GM12864 (cell line): ENCODE results near the gene NFIB.

Source experiments
- DNase-seq: peaks from one replicate; pipeline ENCODE4 v3.0.0-alpha.2; 2011; ENCODE audit warnings: low read depth
- H3K4me3 ChIP-seq: 2 replicates; pipeline ENCODE4 v1.5.1; 2011; ENCODE audit warnings: mild to moderate bottlenecking, low read depth, low read length, control low read depth
- CTCF ChIP-seq: IDR thresholded peaks from 2 replicates; pipeline ENCODE4 v1.5.1; 2011; ENCODE audit warnings: low read depth, mild to moderate bottlenecking, moderate library complexity, low read length, control low read depth, inconsistent platforms; ENCODE audit errors: missing control alignments

Gene NFIB

GRCh38 chr9:14345354-14346230 lies 31.7 kb upstream of the NFIB start:
- H3K4me3 ChIP-seq: no peak overlapping the region
- TF ChIP-seq CTCF: no peak
- DNase-seq: no peak

GRCh38 chr9:14344941-14345353 lies 31.0 kb upstream of the NFIB start:
- TF ChIP-seq CTCF: no peak
- no peak overlapping the region for H3K4me3 ChIP-seq
- DNase-seq: no peak

GRCh38 chr9:14344053-14344524 lies 30.1 kb upstream of the NFIB start:
- no peak overlapping the region for H3K4me3 ChIP-seq
- TF ChIP-seq CTCF: no peak
- no peak for DNase-seq

DNA sequence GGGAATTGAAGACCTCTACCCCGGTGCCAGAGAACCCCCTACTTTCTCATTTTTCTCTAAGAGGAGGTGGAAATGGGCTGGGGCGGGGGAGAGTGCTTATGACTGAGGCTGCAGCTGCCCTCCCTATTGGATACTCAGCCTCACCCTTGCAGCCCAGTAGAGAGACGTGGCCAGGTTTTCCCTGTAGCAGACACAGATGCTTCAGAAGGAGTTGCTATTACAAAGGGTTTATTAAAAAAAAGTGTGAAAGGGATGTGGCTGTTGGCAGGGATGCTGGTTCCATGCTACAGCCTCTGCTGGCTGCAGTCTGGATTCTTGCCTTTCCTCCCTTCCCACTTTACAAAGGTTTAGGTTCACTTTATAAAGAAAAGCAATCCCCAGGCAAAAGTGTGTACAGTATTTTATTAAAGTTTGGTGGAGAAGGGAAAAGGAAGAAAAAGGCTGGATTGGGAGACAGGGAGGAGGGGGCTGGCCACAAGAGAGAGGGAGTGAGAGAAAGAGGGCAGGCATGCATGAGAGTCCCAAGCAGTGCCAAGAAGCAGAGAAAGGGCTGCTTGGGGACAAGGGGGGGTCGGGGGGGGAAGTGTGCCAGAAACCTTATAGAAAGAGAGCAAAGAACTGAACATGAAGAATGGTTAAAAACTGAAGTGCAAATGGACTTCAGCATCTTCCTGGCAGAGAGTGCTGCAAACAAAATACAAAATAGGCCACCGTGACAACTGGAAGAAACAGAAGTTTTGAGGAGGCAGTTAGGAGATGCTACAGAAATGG lies 29.5 kb upstream of the NFIB start:
- TF ChIP-seq CTCF: no peak
- H3K4me3 ChIP-seq: no peak overlapping the region
- no peak for DNase-seq

DNA sequence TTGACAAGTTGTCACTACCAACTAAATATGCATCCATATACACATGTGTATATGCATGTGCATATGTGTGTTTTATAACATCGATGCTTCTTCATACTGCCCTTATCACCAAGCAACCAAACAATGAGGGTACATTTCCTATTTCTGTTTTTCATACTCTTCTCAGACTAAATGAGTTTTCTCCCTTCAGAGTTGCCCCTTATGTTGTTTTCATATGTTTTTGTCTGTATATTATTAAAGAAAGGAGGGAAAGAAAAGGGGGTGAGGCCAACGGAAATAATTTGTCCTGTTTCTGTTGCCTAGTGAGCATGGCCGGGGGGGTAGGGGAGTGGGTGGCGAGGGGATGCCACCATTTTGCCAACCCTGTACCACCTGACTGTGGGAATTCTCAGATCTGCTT lies 28.8 kb upstream of the NFIB start:
- H3K4me3 ChIP-seq: no peak overlapping the region
- TF ChIP-seq CTCF: no peak

GRCh38 chr9:14341437-14342122 lies 27.6 kb upstream of the NFIB start:
- DNase-seq: no peak
- no peak overlapping the region for H3K4me3 ChIP-seq
- TF ChIP-seq CTCF: no peak

More for the DNA sequence above, 28.8 kb upstream of the NFIB start:
- no peak for DNase-seq
